GM21723 (cell line): ENCODE data around the gene C19orf47.
"Not testable (repeated sequence)": the region's sequence is repeated elsewhere in the genome, so short reads cannot be mapped to it uniquely, and the experiment has no call there.

Experiments
- ATAC-seq: cut with Tn5 transposase; IDR thresholded peaks from one replicate; pipeline ENCODE4 v1.9.1; 2021; ENCODE audit warnings: mild to moderate bottlenecking, moderate library complexity; ENCODE audit not compliant: unreplicated experiment

The C19orf47 gene

GRCh38 chr19:40377876-40378385 is 29.7 kb upstream of the C19orf47 start:
- no peak for ATAC-seq

DNA sequence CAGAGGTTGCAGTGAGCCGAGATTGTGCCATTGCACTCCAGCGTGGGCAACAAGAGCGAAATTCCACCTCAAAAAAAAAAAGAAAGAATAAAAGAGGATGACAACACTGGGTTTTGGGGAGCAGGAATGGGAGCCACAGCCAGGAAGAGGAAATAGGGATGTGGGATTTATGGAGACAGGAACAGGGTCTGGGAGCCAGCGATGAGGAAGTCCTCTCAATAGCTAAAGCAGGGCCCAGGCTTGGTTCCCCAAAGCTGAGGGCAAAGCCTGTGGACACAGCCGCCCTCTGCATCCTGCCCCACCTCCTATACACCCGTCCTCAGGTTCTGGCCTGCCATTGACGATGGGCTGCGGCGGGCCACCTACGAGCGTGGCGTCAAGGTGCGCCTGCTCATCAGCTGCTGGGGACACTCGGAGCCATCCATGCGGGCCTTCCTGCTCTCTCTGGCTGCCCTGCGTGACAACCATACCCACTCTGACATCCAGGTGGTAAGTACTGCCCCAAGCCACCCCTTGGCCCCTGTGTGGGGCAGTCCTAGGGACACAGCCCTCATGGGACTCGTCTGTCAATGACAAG is 28.2 kb upstream of the C19orf47 start:
- ATAC-seq: no peak

DNA sequence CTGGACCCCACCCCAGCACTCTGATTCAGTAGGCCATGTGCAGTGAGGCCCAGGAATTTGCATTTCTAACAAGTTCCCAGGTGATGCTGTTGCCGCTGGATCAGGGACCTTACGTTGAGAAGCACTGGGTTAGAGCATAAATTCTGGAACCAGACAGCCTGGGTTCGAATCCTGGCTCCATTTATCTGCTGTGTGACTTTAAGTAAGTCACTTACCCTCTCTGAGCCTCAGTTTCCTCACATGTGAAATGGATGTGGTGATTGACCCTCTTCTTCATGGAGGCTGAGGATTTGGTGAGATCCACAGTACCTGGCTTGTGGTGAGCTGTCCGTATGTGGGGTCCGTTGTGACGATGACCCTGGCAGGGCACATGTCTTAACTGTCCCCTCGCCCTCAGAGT is 25.9 kb upstream of the C19orf47 start:
- ATAC-seq: no peak

DNA sequence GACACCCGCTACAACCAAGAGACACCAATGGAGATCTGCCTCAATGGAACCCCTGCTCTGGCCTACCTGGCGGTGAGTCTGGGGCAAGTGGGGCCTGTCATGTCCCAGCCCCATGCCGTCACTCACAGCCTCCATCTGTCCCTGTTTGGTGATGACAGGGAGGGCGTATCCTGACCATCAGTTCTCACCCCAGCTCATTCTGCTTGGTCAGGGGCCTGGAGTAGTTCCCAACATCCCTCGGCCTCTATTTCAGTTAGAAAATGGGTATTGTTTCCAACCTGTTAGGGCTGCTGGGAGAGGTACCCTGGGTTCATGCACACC is 23.6 kb upstream of the C19orf47 start:
- no peak for ATAC-seq

- ATAC-seq: no peak
Observed at GRCh38 chr19:40370997-40371801, 23.0 kb upstream of the C19orf47 start.

DNA sequence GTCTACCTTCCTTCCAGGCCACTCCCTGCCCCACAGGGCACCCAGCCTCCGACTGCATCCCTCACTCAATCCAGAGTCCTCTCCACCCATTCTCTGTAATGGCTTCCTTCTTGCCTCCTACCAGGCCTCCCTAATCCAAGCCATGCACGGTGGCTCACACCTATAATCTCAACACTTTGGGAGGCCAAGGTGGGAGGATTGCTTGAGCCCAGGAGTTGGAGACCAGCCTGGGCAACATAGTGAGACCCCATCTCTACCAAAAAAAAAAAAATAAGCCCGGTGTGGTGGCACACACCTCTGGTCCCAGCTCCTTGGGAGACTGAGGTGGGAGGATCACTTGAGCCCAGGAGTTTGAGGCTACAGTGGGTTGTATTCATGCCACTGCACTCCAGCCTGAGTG is 22.1 kb upstream of the C19orf47 start:
- ATAC-seq: not testable (repeated sequence)

GRCh38 chr19:40369797-40370196 is 21.6 kb upstream of the C19orf47 start:
- ATAC-seq: no peak

- no peak for ATAC-seq
Observed at GRCh38 chr19:40367577-40368434, 19.6 kb upstream of the C19orf47 start.

GRCh38 chr19:40366697-40367561 is 18.7 kb upstream of the C19orf47 start:
- ATAC-seq: no peak

DNA sequence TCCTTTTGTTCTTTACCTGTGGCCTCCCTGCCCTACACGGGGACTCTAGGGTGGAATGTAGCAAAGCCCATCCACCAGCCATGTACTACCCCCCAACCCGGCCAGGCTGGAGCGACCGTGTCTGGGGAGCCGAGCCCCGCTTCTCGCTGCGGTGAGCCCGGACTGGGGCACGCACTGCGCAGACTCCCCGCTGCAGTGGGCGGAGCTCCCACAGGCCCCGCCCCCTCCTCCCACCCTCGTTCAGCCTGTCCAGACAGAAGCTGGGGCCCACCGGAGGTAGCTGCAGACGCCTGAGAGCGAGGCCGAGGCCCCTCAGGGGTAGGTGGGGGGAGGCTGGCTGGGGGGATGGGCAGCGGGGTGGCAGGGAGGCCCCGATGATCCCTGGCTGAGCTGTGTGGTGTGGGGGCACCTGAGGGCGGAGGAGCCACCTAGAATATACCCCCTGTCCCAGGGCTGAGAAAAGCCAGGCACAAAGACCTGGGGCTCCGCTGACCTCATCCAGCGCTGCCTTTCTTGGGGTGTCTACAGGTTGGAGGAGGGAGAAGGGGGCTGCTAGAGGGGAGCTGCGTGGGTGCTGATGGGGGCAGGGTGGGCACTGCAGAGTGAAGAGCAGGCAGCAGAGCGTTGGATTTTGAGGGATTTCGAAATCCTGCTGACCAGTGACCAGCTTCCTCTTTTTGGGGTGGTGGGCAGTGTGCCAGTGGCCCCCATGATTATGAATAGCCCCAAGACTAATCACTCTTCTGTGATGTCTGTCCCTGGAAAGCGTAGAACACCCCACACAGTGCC is 17.6 kb upstream of the C19orf47 start:
- ATAC-seq: no peak

GRCh38 chr19:40365010-40365409 is 16.8 kb upstream of the C19orf47 start:
- ATAC-seq: no peak

- ATAC-seq: no peak
Observed at GRCh38 chr19:40363069-40363468, 14.9 kb upstream of the C19orf47 start.

GRCh38 chr19:40362160-40362559 is 14.0 kb upstream of the C19orf47 start:
- no peak for ATAC-seq

- ATAC-seq: no peak
Observed at GRCh38 chr19:40360708-40361241, 12.6 kb upstream of the C19orf47 start.

GRCh38 chr19:40360020-40360707 is 12.0 kb upstream of the C19orf47 start:
- ATAC-seq: no peak

GRCh38 chr19:40358773-40359172 is 10.6 kb upstream of the C19orf47 start:
- ATAC-seq: no peak

GRCh38 chr19:40357640-40358039 is 9.4 kb upstream of the C19orf47 start:
- no peak for ATAC-seq

- ATAC-seq: no peak
Observed at GRCh38 chr19:40356681-40357595, 8.7 kb upstream of the C19orf47 start.
